ENCODE results near the gene NOL6. TPM values are rescaled to one million over a fixed set of nuclear protein-coding genes. Genes with fewer than 3 reads are reported as not detected.

Gene NOL6
- total and polyA plus RNA-seq, 2 of the 13 experiments (the other 11 are each of a cell fraction or from before 2014, with no cell fraction given) = 17.0 to 30.2 TPM

GRCh38 chr9:33446946-33447798 lies 26.6 kb downstream of the NOL6 start, which contains the start of gene AQP3 (continued):
- TF ChIP-seq THAP9 (CRISPR knock-in tag; IDR thresholded peaks at IDR 0.05; ENCODE audit: borderline replicate concordance) (peak; percentile 50; the same call in 1 of the 2 replicates), SAP130 (CRISPR knock-in tag; IDR thresholded peaks at IDR 0.05; ENCODE audit: low read depth) (peak; percentile 57), NR3C1 (CRISPR knock-in tag; IDR thresholded peaks at IDR 0.05) (no peak), ZNF652 (CRISPR knock-in tag; IDR thresholded peaks at IDR 0.05; ENCODE audit: borderline replicate concordance, low read depth) (no peak)

DNA sequence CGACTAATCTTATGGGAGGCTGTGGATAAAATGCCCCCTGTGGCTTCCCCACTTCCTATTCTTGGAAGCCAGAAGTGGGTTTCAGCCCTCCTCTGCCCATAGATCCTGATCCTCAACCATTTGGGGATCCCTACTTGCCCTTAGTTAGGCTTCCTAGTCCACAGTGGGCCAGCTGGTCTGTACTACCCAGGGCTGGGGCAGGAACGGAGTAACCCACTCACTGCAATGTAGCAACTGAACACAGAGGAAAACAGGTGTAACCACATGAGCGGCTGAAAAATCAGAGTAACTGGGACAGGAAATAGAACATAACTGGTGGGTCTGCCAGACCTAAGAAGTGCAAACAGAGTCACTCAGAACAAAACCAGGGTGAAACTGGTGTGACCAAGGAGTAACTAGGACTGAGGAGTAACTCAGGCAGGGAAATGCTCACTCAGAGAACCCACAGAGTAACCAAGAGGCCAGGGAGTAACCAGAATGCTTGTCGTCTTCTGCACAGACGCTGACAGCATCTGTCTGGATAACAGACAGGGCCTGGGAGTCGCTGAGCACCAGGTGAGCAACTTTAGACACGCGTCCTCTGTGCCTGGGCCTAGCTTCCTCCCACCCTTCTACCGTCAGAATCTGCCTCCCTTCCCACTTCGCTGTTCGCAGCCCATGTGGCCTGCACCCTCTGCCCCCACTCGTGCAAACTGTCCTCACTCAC lies 27.3 kb downstream of the NOL6 start:
- Histone ChIP-seq H3K27ac (ENCODE audit: extremely low read length, insufficient read depth, low read length) (no peak overlapping the region), H3K27me3 (ENCODE audit: control insufficient read depth in 1 of 2, insufficient read depth in 2 of 2, low read length in 2 of 2) (peaks cover 8 to 48% of the 10 kb centered on the region in 2 experiments), H3K9me3 (ENCODE audit: low read length) (no peaks in the 10 kb centered on the region), H3K4me2 (ENCODE audit: low read depth, low read length) (peak overlapping the region; percentile 89), H3K9ac (ENCODE audit: insufficient read depth, low read depth, low read length) (peak overlapping the region; percentile 29; the same call in 1 of the 2 replicates), H3K79me2 (ENCODE audit: insufficient read depth, low read length) (no peaks in the 10 kb centered on the region), H3K4me1 (ENCODE audit: insufficient read depth, low read length) (peaks cover 66% of the 10 kb centered on the region), H4K20me1 (ENCODE audit: insufficient read depth, low read length) (no peaks in the 10 kb centered on the region), H2AFZ (ENCODE audit: low read length) (no peak overlapping the region), H3K4me3 (replicated peaks in 1 of 3; ENCODE audit: insufficient read depth in 1 of 3, low read depth in 2 of 3, low read length in 3 of 3) (peak overlapping the region; percentile 30 to 70 (median 51); a peak in 5 of 6 replicates), H3K36me3 (replicated peaks in 1 of 2; ENCODE audit: control insufficient read depth in 1 of 2, insufficient read depth in 2 of 2, low read length in 2 of 2) (no peaks in the 10 kb centered on the region)
- DNase-seq (ENCODE audit: low spot score) (no peak), ATAC-seq (peak; percentile 43), FAIRE-seq (no peak)
- no TSS peak for BruUV-seq (replicated peaks)
- under 1% methylated on average over 7 of the region's 12 CpGs for WGBS (ENCODE audit: low lambda C conversion rate)
- intact Hi-C loops (cut with micrococcal nuclease; ENCODE audit: unreplicated experiment) = loop anchor here (2.0 kb wide), 1 partner anchor 44 kb away; the partner anchor contains the start of gene AQP7
- CTCF ChIA-PET (ENCODE audit: low intra/inter-chr PET ratio, low total read pairs) = interaction anchor here (1.2 kb wide), 1 partner anchor 43 kb away, joined by 4 read pairs; no protein-coding TSS in a partner anchor
- POLR2A ChIA-PET = interaction anchor here (0.9 to 2.6 kb wide), 8 partner anchors 11 to 71 kb away, joined by 3 to 18 read pairs (median 4); partner anchors contain the start of gene NOL6
- in situ Hi-C loops (cut with HindIII; ENCODE audit: extremely low pct_ligation_motif_present, low pct_unique_long_range_greater_than_20kb) = loop anchor here (5.0 kb wide), 1 partner anchor 39 kb away; no protein-coding TSS in a partner anchor
- TF ChIP-seq ZNF670 (CRISPR knock-in tag; IDR thresholded peaks at IDR 0.05; ENCODE audit: borderline replicate concordance) (peak; percentile 54; the same call in 1 of the 2 replicates), ZSCAN25 (CRISPR knock-in tag; IDR thresholded peaks at IDR 0.05) (no peak), ZNF598 (CRISPR knock-in tag; IDR thresholded peaks at IDR 0.05; ENCODE audit: borderline replicate concordance) (no peak), ZC3H13 (CRISPR knock-in tag; IDR thresholded peaks at IDR 0.05) (no peak), GPN1 (CRISPR knock-in tag; IDR thresholded peaks at IDR 0.05; ENCODE audit: borderline replicate concordance) (no peak), SMAD1 (CRISPR knock-in tag; IDR thresholded peaks at IDR 0.05; ENCODE audit: borderline replicate concordance, low read depth) (no peak), ZNF816 (CRISPR knock-in tag; IDR thresholded peaks at IDR 0.05; ENCODE audit: borderline replicate concordance) (peak; percentile 55; the same call in 1 of the 2 replicates), HDAC2 (CRISPR knock-in tag; IDR thresholded peaks at IDR 0.05) (no peak), ATRX (CRISPR knock-in tag; IDR thresholded peaks at IDR 0.05; ENCODE audit: borderline replicate concordance) (no peak), ZFP36L1 (CRISPR knock-in tag; IDR thresholded peaks at IDR 0.05) (no peak)
- TF ChIP-seq, protein P1, sequence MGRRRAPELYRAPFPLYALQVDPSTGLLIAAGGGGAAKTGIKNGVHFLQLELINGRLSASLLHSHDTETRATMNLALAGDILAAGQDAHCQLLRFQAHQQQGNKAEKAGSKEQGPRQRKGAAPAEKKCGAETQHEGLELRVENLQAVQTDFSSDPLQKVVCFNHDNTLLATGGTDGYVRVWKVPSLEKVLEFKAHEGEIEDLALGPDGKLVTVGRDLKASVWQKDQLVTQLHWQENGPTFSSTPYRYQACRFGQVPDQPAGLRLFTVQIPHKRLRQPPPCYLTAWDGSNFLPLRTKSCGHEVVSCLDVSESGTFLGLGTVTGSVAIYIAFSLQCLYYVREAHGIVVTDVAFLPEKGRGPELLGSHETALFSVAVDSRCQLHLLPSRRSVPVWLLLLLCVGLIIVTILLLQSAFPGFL (CRISPR knock-in tag; IDR thresholded peaks at IDR 0.05) = no peak
- TF ChIP-seq, protein P2, sequence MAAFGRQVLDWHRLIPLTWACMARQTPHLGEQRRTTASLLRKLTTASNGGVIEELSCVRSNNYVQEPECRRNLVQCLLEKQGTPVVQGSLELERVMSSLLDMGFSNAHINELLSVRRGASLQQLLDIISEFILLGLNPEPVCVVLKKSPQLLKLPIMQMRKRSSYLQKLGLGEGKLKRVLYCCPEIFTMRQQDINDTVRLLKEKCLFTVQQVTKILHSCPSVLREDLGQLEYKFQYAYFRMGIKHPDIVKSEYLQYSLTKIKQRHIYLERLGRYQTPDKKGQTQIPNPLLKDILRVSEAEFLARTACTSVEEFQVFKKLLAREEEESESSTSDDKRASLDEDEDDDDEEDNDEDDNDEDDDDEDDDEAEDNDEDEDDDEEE (CRISPR knock-in tag; IDR thresholded peaks at IDR 0.05) = 0 out of 2 replicates have a peak, but pooled peaks have one; percentile 34

Measured in HepG2 (cell line).